ENCODE measurements around the gene MPHOSPH6. TPM values are rescaled to one million over a fixed set of nuclear protein-coding genes. Genes with fewer than 3 reads are reported as not detected.

Gene MPHOSPH6
- total and polyA plus RNA-seq, 2 donors (not counting 3 experiments of a cell fraction or from before 2014, with no cell fraction given): 10.9 to 32.0 TPM

DNA sequence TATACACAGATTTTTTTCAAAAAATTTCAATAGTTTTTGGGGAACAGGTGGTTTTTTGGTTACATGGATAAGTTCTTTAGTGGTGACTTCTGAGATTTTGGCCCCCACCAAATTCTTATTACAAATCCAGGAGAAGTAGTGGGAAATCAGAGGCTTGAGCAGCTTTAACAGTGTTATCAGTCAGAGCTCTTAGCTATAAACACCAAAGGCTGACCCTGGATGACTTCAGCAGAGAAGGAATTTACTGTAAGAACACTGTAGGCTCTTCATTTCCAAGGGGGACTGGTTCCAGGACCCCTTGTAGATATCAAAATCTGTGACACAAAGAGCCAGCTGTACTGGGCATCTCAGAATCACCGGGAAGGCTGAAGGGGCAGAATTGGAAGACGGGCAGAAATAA, 17.8 kb downstream of the MPHOSPH6 start:
- ChIA-PET POLR2A (no interaction called here), CTCF (interaction anchor here (2.9 kb wide), 1 partner anchor 78 kb away, joined by 14 read pairs; no protein-coding TSS in a partner anchor)
- H3K9me3 ChIP-seq (replicated peaks; ENCODE audit: control insufficient read depth, insufficient read depth, low read length): no peaks in the 10 kb centered on the region
- no peak overlapping the region for H3K4me2 ChIP-seq (ENCODE audit: insufficient read depth, low read length)
- no peak overlapping the region for H3K4me3 ChIP-seq (replicated peaks in 1 of 3; ENCODE audit: insufficient read depth in 1 of 3, low read depth in 1 of 3, low read length in 3 of 3)
- no peak overlapping the region for H3K27ac ChIP-seq (ENCODE audit: insufficient read depth, low read depth, low read length)
- H4K20me1 ChIP-seq (replicated peaks; ENCODE audit: control insufficient read depth, extremely low read depth, insufficient read depth, low read length): no peaks in the 10 kb centered on the region
- peaks cover 17% of the 10 kb centered on the region for H3K79me2 ChIP-seq (ENCODE audit: control insufficient read depth, insufficient read depth, low read length)
- H3K4me1 ChIP-seq (ENCODE audit: control insufficient read depth, extremely low read depth, insufficient read depth, low read length): no peaks in the 10 kb centered on the region
- intact Hi-C loops (cut with micrococcal nuclease): no loop called here
- H3K9ac ChIP-seq (replicated peaks; ENCODE audit: extremely low read depth, insufficient read depth, low read length): no peak overlapping the region
- no peak for TF ChIP-seq POLR2A (IDR thresholded peaks at IDR 0.05; ENCODE audit: low read depth, low read length)
- no peak for TF ChIP-seq MAX (IDR thresholded peaks at IDR 0.05; ENCODE audit: insufficient read depth, insufficient read length)
- TF ChIP-seq JUN (IDR thresholded peaks at IDR 0.05; ENCODE audit: borderline replicate concordance, insufficient read depth, insufficient read length, low read depth): no peak
- TF ChIP-seq EZH2 (IDR thresholded peaks at IDR 0.05; ENCODE audit: borderline replicate concordance, low read depth, low read length, severe bottlenecking): no peak
- H3K36me3 ChIP-seq (ENCODE audit: control insufficient read depth in 2 of 2, extremely low read depth in 1 of 2, insufficient read depth in 2 of 2, low read length in 2 of 2): peaks cover 2 to 6% of the 10 kb centered on the region in 2 experiments
- no peak for DNase-seq (ENCODE audit: low read depth, low spot score)
- no peak overlapping the region for H2AFZ ChIP-seq (ENCODE audit: low read depth, low read length)
- no peaks in the 10 kb centered on the region for H3K9me1 ChIP-seq (replicated peaks; ENCODE audit: control insufficient read depth, extremely low read depth, insufficient read depth, low read length)
- FAIRE-seq: no peak
- dilution Hi-C loops (cut with MboI; ENCODE audit: extremely low pct_ligation_motif_present, low sequenced_read_pairs): no loop called here
- H3K27me3 ChIP-seq (ENCODE audit: control insufficient read depth in 2 of 2, insufficient read depth in 2 of 2, low read length in 2 of 2): no peaks in the 10 kb centered on the region
- BruUV-seq (replicated peaks): no TSS peak

GRCh38 chr16:82150549-82150948, 19.5 kb downstream of the MPHOSPH6 start:
- H3K4me3 ChIP-seq (replicated peaks in 1 of 3; ENCODE audit: insufficient read depth in 1 of 3, low read depth in 1 of 3, low read length in 3 of 3): no peak overlapping the region
- H3K9me1 ChIP-seq (replicated peaks; ENCODE audit: control insufficient read depth, extremely low read depth, insufficient read depth, low read length): no peaks in the 10 kb centered on the region
- no peaks in the 10 kb centered on the region for H3K9me3 ChIP-seq (replicated peaks; ENCODE audit: control insufficient read depth, insufficient read depth, low read length)
- no peak overlapping the region for H3K4me2 ChIP-seq (ENCODE audit: insufficient read depth, low read length)
- no TSS peak for BruUV-seq (replicated peaks)
- intact Hi-C loops (cut with micrococcal nuclease): no loop called here
- H3K9ac ChIP-seq (replicated peaks; ENCODE audit: extremely low read depth, insufficient read depth, low read length): no peak overlapping the region
- CTCF ChIA-PET: interaction anchor here (1.2 kb wide), 1 partner anchor 79 kb away, joined by 3 read pairs; no protein-coding TSS in a partner anchor
- H3K27me3 ChIP-seq (ENCODE audit: control insufficient read depth in 2 of 2, insufficient read depth in 2 of 2, low read length in 2 of 2): no peaks in the 10 kb centered on the region
- no peak overlapping the region for H3K27ac ChIP-seq (ENCODE audit: insufficient read depth, low read depth, low read length)
- POLR2A ChIA-PET: no interaction called here
- dilution Hi-C loops (cut with MboI; ENCODE audit: extremely low pct_ligation_motif_present, low sequenced_read_pairs): no loop called here
- no peak overlapping the region for H2AFZ ChIP-seq (ENCODE audit: low read depth, low read length)
- TF ChIP-seq EZH2 (IDR thresholded peaks at IDR 0.05; ENCODE audit: borderline replicate concordance, low read depth, low read length, severe bottlenecking) (no peak), JUN (IDR thresholded peaks at IDR 0.05; ENCODE audit: borderline replicate concordance, insufficient read depth, insufficient read length, low read depth) (no peak), MYC (IDR thresholded peaks at IDR 0.05; ENCODE audit: low read depth, low read length) (no peak), GATA2 (IDR thresholded peaks at IDR 0.05; ENCODE audit: insufficient read depth, insufficient read length, low read depth, low read length) (no peak), FOS (IDR thresholded peaks at IDR 0.05; ENCODE audit: borderline replicate concordance, insufficient read depth, low read length) (no peak), MAX (IDR thresholded peaks at IDR 0.05; ENCODE audit: insufficient read depth, insufficient read length) (no peak), POLR2AphosphoS5 (IDR thresholded peaks at IDR 0.05; ENCODE audit: insufficient read depth, low read depth, low read length) (no peak), POLR2A (IDR thresholded peaks at IDR 0.05; ENCODE audit: low read depth, low read length) (no peak)
- TF ChIP-seq, protein P1, sequence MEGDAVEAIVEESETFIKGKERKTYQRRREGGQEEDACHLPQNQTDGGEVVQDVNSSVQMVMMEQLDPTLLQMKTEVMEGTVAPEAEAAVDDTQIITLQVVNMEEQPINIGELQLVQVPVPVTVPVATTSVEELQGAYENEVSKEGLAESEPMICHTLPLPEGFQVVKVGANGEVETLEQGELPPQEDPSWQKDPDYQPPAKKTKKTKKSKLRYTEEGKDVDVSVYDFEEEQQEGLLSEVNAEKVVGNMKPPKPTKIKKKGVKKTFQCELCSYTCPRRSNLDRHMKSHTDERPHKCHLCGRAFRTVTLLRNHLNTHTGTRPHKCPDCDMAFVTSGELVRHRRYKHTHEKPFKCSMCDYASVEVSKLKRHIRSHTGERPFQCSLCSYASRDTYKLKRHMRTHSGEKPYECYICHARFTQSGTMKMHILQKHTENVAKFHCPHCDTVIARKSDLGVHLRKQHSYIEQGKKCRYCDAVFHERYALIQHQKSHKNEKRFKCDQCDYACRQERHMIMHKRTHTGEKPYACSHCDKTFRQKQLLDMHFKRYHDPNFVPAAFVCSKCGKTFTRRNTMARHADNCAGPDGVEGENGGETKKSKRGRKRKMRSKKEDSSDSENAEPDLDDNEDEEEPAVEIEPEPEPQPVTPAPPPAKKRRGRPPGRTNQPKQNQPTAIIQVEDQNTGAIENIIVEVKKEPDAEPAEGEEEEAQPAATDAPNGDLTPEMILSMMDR (IDR thresholded peaks at IDR 0.05; ENCODE audit: extremely low read depth in 1 of 2, insufficient read depth in 1 of 2, low read depth in 1 of 2, low read length in 2 of 2): no peak
- DNase-seq (ENCODE audit: low read depth, low spot score) (no peak), FAIRE-seq (no peak)
- peaks cover 15% of the 10 kb centered on the region for H3K79me2 ChIP-seq (ENCODE audit: control insufficient read depth, insufficient read depth, low read length)
- peaks cover 3 to 9% of the 10 kb centered on the region in 2 experiments for H3K36me3 ChIP-seq (ENCODE audit: control insufficient read depth in 2 of 2, extremely low read depth in 1 of 2, insufficient read depth in 2 of 2, low read length in 2 of 2)
- H3K4me1 ChIP-seq (ENCODE audit: control insufficient read depth, extremely low read depth, insufficient read depth, low read length): no peaks in the 10 kb centered on the region
- no peaks in the 10 kb centered on the region for H4K20me1 ChIP-seq (replicated peaks; ENCODE audit: control insufficient read depth, extremely low read depth, insufficient read depth, low read length)

Data from endothelial cell of umbilical vein (primary cell).